ENCODE measurements around the gene POLG2.
A peak's percentile ranks its signal among the peaks of the same experiment; 100 is the strongest.
"Not testable (repeated sequence)": the region's sequence is repeated elsewhere in the genome, so short reads cannot be mapped to it uniquely, and the experiment has no call there.

Gene POLG2

DNA sequence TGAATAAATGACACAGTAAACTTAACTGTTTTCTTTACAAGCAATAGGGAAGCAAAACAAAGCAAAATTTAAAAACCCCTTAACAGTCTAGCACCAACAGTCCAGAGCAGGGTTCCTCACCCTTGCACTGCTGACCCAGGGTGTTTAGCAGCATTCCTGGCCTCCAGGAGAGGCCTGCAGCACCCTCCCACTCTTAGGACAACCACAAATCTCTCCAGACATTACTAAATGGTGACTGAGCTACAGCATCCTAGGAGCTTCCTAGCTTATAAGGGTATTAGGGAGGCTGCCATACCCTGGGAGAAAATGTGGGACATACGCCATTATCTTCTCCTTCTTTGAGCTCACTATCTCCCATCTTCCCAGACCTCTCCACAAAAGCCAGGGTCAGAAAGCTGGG, 15.9 kb downstream of the POLG2 start:
- no peak for DNase-seq

DNA sequence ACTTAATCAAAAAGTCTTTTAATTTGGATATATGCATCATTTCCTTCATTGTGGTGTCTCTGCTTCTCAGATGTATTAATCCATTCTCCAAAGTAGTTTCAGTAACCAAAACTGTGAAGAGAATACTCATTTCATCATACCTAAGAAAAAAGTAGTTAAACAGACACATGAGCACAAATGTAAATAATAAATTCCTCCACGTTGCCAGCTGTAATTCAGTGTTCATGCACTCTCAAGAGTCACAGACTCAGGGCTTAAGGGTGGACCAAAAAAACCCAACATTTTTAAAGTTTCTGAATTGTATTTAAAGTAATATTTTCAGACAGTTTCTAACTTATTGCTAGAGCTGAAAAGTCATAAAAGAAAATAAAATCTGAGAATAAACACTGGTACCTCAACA, 19.0 kb downstream of the POLG2 start:
- no peak for DNase-seq

DNA sequence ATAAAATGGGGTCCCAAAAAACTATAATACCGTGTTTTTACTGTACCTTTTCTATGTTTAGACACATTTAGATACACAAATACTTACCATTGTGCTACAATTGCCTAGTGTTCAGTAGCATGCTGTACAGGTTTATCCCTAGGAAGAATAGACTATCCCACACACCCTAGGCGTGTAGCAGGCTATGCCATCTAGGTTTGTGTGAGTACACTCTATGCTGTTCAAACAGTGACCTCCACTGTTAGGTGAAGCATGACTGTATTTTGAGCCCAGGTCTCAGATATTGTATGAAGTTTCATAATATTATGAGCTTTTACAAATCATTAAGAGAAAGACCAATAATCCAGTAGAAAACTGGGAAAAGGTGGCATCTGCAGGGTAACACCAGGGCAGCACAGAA, 24.3 kb downstream of the POLG2 start:
- no peak for DNase-seq

DNA sequence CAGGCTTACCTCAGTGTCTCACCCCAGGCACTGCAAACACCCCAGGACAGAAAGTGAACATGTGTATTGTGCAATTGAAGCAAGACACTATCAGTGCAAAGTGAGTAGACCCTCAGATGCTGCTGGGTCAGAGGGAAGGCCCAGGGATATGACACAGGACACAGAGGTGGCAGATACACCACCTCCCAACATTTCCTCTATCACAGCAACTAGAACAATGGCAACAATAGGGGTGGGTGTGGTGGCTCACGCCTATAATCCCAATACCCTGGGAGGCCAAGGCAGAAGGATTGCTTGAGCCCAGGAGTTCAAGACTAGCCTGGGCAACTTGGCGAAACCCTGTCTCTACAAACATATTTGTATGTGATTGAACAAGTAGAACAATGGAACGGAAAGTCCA, 25.4 kb downstream of the POLG2 start:
- no peak for DNase-seq

DNA sequence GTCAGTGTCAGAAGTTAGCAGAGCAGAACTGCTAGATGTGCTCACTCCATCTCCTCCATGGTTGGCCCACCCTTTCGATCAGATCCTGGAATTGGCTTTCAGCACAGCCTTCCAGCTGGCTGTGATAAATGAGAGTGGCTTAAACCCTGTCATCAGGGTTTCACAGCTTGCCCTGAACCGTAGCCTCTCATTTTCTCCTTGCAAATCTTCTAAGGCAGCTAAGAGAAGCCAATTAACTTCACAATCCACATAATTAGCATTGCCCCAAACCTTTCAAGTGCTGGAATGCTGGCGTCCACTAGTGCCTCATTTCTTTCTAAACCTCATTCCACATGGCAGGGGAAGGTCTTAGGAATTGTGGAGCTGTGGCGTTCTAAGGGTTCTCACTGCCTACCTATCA, 26.2 kb downstream of the POLG2 start:
- no peak for DNase-seq

DNA sequence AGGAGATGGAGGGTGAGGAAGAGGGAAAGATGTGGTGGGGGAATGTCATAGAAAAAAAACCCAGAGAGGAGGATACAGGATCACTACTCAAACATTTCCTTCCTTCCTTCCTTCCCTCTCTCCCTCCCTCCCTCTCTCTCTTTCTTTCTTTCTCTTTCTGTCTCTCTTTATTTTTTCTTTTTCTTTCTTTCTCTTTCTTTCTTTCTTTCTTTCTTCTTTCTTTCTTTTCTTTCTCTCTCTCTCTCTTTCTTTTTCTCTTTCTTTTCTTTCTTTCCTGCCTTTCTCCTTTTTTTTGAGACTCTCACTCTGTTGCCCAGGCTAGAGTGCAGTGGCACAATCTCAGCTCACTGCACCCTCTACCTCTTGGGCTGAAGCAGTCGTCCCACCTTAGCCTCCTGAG, 30.0 kb downstream of the POLG2 start:
- DNase-seq = not testable (repeated sequence)

DNA sequence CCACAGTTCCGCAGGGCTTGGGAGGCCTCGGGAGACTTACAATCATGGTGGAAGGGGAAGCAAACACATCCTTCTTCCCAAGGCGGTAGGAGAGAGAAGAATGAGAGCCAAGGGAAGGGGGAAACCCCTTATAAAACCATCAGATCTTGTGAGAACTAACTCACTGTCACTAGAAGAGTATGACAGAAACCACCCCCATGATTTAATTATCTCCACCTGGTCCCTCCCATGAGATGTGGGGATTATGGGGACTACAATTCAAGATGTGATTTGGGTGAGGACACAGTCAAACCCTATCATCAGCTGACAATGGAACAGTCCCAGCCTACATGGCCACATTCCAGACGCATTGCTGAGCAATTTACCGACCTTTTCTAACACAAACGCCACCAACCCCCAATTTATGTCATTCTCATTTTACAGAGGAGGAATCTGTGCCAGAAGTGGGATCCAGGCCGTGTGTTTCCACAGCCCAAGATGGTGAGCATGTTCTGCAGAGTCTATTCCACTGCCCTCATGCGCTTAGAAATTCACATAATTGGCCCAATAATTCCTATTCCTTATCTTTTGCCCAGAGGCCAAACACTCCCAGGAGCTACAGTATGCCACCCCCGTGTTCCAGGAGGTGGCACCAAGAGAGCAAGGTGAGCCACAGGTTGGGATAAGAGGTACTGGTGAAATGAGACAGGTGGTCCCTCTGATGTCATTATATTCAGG, 30.7 kb downstream of the POLG2 start:
- DNase-seq = peak; percentile 17

DNA sequence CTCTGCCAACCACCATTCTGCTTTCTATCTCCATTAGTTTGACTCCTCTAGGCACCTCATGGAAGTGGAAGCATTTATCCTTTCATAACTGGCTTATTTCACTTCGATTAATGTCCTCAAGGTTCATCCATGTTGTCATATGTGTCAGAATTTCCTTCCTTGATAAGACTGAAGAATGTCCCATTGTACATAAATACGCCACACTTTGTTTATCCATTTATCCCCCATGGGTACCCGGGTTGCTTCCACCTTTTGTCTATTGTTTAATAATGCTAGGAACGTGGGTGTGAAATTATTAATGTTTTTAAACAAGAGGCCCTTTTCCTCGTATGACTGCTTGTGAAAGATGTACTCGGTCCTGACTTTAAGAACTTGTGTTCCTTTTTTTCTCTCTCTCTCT, 35.1 kb downstream of the POLG2 start:
- no peak for DNase-seq

DNA sequence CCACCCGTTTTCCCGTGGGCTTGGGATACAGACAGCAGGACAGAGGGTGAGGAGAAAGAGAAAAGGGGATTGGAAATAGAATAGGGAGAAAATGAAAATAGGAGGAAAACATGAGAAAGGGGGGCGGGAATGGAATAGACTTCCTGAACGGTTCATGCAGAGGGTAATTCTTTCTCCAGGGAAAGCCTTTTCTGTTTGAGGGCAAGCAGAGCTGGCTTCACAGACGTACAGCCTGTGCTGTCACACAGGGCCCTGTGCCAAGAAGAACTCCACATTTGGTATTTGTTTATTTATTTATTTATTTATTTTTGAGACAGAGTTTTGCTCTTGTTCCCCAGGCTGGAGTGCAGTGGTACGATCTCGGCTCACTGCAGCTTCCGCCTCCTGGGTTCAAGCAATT, 35.9 kb downstream of the POLG2 start:
- no peak for DNase-seq

DNA sequence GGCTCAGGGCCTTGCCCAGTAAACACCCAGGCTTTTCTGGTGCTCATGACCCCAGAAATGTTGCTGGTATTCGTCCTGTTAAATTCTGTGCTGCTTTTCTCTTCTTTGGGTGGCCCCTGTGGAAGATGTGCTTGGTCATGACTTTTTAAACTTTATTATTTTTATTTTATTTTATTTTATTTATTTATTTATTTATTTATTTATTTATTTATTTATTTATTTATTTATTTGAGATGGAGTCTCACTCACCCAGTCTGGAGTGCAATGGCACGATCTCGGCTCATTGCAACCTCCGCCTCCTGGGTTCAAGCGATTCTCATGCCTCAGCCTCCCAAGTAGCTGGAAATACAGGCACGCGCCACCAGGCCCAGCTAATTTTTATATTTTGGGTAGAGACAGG, 37.0 kb downstream of the POLG2 start:
- not testable (repeated sequence) for DNase-seq

DNA sequence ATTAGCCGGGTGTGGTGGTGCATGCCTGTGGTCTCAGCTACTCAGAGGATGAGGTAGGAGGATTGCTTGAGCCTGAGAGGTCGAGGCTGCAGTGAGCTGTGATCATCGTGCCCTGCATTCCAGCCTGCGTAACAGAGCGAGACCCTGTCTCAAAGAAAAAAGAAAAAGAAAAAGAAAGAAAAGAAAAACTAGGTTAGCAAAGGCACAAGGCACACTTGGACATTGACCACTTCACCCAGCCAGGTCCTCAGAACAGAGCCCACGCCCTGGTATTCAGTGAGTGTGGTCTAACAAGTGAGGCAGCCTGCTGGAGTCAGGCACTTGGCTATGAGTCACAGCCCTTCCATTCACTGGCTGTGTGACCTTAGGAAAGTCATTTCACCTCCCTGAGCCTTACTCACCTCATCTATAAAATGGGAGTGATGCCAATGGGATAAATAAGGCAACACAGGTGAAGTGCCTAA, 37.5 kb downstream of the POLG2 start:
- peak; percentile 43 for DNase-seq

DNA sequence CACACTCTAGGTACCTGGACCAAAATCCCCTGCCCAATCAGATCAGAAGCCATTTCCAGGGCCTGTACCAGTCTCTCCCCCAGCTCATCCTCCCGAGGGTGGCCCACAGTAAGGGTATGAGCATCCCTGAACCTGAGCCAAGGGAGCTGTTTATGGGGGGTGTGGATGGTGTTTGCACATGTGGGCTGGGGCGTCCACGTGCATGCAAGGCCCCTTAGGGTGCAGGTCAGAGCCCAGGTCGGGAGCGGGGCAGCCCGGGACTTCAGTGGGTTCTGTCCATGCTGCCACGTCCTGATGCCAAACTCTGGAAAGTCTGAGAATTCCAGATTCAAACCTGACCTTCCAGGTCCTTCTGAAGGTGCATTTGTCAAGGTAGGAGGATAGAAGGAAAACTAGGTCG, 38.1 kb downstream of the POLG2 start:
- no peak for DNase-seq

DNA sequence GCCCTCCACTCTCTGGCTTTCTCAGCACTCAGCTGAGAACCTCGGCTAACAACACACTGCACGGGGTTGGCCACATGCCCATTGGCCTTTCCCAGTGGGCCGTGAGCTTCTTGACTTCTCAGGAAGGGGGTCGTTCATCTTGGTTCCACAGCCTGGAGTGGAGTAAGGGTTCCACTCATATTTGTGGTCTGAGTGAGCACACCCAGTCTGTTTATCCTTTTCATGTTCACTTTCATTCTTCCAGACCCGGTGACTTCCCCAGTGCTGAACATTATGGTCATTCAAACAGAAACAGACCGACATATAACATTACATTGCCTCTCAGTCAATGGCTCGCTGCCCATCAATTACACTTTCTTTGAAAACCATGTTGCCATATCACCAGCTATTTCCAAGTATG, 39.7 kb downstream of the POLG2 start:
- peak; percentile 54 for DNase-seq

DNA sequence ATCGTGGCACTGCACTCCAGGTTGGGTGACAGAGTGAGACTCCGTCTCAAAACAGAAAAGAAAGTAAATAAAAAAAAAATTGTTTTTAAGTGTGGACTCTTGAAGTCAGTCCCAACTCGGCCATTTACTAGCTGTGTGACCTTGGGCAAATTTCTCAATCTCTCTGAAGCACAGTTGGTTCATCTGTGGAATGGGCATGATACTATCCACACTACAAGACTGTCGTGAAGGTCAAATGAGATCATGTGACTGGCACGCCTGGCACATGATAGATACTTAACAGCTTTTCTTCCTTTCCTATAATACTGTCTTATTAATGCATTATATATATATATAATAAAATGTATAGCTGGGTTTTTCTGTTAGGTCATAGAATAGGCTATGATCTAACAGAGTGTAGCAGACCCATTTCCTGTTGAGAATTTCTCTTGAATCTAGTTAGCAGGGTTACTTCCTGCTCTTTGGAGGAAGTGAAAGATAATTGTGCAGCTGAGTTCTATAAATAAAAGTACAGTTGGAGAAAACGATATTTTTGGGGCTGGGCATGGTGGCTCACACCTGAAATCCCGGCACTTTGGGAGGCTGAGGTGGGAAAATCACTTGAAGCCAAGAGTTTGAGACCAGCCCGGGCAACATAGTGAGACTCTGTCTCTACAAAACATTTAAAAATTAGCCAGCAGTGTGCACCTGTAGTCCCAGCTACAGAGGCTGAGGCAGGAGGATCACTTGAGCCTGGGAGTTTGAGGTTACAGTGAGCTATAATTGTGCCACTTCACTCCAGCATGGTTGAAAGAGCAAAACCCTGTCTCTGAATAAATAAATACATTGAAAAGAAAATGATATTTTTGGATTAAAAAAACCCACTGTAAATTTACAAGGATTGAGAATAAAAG, 40.6 kb downstream of the POLG2 start:
- no peak for DNase-seq

DNA sequence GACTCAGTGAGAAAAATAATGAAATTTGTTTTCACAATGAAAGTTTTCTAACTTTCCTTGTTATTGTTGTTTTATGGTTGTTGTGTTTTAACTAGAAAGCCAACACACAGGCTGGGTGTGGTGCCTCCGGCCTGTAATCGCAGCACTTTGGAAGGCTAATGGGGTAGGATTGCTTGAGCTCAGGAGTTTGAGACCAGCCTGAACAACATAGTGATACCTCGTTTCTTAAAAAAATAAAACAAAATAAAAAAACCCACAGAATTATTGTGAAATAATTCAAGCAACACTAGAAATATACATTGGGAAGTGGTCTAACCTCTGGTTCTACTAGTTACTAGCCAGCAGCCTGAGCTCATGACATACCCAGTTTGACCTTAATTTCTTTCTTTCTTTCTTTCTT, 47.3 kb downstream of the POLG2 start:
- DNase-seq = no peak

DNA sequence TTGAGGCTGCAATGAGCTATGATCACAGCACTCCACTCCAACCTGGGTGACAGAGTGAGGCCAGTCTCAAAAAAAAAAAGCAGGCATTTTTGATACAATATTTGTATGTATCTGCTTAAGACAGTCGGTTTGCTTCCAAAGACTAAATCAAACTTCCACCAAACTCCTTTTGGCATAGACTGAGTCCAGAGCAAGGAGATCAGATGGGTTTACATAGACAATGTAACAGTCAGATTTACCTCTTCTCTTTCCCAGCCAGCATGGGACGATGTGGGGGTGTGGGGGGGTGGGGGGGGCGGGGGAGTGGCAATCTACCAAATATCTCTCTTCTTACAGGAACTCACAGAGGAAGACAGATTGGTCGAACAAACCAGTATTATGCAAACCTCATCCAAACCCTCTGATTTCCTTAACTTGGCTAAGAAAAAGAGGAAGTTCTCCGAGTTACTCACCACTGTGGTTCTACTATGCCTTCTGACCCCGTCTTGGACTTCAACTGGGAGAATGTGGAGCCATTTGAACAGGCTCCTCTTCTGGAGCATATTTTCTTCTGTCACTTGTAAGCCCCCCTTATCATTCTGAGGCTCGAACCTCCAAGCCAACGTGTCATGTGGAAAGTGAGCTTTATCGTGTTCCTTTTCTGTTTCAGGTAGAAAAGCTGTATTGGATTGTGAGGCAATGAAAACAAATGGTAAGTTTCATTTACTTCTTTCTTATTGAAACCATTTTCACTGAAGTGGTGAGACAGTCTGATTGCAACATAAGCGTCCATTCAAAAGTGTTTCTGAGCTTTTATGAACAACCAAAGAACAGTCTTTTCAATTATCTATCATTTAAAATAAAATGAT, 48.0 kb downstream of the POLG2 start, which contains the start of gene MILR1:
MILR1 (plus strand) TSS at position 451 of the 848 bp plus-strand sequence; CDS start at position 505, 54 bp downstream.
- DNase-seq = peak; percentile 84

DNA sequence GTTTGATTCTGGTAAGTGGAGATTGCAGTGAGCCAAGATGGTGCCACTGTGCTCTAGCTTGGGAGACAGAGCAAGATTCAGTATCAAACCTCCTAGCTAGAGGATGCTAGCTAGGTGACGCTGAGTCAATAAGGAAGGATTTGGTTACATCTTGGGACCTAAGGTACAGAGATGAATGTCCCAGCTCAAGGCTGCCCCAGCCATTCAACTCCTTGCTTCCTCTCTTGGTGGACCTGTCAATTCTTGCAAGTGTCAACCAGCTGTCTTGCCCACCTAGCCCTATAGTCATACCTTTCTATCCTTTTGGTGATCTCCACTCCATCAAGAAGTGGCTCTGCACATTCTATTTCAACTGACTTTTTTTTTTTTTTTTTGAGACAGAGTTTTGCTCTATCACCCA, 49.3 kb downstream of the POLG2 start:
- no peak for DNase-seq

DNA sequence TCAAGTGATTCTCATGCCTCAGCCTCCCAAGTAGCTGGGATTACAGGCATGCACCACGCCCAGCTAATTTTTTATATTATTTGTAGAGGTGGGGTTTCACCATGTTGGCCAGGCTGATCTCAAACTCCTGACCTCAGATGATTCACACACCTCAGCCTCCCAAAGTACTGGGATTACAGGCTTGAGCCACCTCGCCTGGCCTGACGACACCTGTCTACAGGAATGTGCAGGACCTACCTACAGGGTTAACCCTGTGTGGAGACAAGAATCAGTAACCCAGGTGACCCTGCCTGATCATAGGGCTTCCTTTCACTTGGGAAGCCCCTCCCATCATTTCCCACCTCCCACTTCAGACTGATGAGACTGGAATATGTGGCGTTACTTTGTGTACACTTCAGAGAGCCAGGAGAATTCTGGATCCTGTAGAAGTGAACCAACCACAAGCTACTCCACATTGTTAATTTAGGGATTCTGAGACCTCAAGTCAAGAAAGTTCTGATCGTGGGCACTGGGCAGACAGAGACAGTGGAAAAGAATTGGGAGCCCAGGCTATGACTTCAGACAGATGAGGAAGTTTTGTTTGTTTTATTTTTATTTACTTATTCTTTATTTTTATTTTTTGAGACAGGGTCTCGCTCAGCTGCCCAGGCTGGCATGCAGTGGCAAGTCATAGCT, 53.6 kb downstream of the POLG2 start:
- no peak for DNase-seq

DNA sequence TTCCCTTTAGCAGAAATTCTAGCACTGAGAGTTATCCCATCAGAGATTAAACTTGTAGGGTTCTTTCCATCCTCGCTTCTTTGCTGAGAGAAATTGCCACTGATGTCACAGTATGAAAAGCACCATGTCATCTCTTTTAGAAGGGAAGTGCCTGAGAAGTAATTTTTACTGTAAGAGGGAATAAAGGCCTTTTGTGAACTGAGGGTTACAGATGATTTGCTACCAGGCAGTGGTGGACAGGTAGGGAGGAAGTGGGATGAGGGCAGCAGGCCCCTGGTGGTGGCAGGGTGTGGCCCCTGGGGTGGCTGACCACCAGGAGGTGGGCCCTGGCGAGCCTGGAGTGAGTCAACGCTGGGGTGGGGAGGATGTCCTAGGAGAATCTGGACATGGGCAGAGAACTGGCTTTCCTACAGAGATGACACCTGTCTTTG, 54.3 kb downstream of the POLG2 start:
- DNase-seq = no peak

DNA sequence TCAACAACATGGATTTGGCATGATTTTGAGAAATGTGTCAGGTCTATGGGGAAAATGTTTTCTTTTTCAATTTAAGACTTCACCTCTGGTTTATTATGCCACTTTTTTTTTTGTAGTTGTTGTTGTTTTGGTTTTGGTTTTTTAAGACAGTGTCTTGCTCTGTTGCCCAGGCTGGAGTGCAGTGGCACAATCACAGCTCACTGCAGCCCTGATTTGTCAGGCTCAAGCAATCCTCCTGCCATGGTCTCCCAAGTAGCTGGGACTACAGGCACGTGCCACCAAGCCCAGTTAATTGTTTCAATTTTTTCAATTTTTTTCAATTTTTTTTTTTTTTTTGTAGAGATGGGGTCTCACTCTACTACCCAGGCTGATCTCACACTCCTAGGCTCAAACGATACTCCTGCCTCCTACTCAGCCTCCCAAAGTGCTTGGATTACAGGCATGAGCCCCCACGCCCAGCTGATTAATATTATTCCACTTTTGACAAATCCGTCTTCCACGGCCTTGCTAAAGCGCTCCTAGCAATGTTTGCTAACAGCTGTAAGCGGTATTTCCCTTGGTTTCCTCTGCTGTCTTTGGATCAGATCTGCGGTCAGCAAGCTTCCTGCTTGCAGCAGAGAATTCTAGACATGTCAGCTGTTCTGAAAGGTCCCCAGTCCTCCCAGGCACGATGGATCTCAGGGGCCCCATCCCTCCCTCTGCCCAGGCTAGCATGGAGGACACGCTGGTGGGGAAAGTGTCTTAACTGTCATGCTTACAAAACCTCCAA, 54.9 kb downstream of the POLG2 start:
- peak; percentile 63 for DNase-seq

DNA sequence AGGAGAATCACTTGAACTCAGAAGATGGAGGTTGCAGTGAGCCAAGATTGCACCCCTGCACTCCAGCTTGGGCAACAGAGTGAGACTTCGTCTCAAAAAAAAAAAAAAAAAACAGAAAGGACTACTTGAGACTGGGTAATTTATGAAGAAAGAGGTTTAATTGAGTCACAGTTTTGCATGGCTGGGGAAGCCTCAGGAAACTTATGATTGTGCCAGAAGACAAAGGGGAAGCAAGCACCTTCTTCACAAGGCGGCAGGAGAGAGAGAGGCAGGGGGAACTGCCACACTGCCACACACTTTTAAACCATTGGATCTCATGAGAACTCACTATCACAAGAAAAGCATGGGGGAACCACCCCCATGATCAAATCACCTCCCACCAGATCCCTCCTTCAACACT, 56.9 kb downstream of the POLG2 start:
- no peak for DNase-seq

DNA sequence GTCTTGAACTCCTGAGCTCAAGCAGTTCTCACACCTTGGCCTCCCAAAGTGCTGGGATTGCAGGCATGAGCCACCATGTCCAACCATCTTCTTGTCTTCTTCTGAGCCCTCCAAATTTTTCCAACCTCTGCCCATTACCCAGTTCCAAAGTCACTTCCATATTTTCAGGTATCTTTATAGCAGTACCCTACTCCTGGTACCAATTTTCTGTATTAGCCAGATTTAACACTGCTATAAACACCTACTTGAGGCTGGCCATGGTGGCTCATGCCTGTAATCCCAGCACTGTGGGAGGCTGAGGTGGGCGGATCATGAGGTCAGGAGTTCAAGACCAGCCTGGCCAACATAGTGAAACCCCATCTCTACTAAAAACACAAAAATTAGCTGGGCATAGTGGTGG, 57.3 kb downstream of the POLG2 start:
- DNase-seq = not testable (repeated sequence)

Data from fibroblast of upper back skin (primary cell).